Stimulated activated CD8-positive, alpha-beta memory T cell treated with anti-CD3 and anti-CD28 coated beads, Interleukin-7, amount 100 ng/mL, for 24 hours (primary cell): ENCODE results near the gene GOLGA3.
A peak's percentile ranks its signal among the peaks of the same experiment; 100 is the strongest.
"Not testable (repeated sequence)": the region's sequence is repeated elsewhere in the genome, so short reads cannot be mapped to it uniquely, and the experiment has no call there.

Experiments used
- DNase-seq: peaks from one replicate; pipeline ENCODE4 v3.0.0-alpha.2; 2020; ENCODE audit warnings: low read depth

GOLGA3 gene, protein sequence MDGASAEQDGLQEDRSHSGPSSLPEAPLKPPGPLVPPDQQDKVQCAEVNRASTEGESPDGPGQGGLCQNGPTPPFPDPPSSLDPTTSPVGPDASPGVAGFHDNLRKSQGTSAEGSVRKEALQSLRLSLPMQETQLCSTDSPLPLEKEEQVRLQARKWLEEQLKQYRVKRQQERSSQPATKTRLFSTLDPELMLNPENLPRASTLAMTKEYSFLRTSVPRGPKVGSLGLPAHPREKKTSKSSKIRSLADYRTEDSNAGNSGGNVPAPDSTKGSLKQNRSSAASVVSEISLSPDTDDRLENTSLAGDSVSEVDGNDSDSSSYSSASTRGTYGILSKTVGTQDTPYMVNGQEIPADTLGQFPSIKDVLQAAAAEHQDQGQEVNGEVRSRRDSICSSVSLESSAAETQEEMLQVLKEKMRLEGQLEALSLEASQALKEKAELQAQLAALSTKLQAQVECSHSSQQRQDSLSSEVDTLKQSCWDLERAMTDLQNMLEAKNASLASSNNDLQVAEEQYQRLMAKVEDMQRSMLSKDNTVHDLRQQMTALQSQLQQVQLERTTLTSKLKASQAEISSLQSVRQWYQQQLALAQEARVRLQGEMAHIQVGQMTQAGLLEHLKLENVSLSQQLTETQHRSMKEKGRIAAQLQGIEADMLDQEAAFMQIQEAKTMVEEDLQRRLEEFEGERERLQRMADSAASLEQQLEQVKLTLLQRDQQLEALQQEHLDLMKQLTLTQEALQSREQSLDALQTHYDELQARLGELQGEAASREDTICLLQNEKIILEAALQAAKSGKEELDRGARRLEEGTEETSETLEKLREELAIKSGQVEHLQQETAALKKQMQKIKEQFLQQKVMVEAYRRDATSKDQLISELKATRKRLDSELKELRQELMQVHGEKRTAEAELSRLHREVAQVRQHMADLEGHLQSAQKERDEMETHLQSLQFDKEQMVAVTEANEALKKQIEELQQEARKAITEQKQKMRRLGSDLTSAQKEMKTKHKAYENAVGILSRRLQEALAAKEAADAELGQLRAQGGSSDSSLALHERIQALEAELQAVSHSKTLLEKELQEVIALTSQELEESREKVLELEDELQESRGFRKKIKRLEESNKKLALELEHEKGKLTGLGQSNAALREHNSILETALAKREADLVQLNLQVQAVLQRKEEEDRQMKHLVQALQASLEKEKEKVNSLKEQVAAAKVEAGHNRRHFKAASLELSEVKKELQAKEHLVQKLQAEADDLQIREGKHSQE (N-terminal part only)

DNA sequence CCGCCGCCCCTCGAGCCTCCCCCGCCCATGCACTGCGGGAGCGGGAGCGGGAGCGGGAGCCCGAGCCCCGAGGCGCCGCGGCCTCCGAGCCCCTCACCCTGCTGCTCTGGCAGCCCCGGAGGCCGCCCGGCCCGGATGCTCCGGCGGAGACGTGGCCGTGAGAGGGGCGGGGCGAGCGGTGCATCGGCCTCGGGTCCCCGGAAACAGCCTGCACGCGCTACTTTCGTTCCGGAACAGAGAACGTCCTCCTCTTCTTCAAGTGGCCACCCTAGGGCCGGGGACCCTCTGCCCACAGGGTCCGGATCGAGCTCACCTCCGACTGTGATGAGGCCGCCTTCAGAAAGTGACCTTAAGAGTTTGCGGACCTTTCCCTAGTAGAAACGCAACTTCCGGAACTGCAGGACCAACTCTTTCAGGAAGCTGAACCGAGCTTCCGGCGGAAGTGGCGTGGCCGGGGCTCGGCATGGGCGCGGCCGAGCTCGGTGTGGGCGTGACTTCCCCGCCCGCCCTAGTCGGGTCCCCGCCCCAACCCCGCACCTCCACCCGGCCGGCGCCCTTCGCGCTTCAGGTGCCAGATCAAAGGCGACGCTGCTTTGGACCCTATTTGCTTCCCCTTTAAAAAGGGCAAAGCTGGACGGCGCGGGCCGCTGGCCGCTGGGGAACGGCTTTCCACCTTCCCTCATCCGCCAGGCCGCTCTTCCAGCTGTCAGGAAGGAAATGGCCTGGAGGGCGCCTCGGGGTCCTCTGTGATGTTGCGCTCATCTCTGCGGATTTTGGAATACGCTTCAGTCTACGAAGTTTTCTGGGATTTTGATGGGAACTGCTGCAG lies at the start of gene GOLGA3:
GOLGA3 (minus strand) TSS at position 164 of the 829 bp plus-strand sequence. CDS start 6,741 bp downstream, outside the sequence.
- peak; percentile 88 for DNase-seq

DNA sequence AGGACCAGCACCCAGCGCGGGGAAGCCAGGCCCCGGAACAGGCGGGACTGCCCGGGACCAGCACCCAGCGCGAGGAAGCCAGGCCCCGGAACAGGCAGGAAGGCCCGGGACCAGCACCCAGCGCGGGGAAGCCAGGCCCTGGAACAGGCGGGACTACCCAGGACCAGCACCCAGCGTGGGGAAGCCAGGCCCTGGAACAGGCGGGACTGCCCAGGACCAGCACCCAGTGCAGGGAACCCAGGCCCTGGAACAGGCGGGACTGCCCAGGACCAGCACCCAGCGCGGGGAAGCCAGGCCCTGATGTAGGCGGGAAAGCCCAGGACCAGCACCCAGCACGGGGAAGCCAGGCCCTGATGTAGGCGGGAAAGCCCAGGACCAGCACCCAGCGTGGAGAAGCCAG lies 46.0 kb upstream of the GOLGA3 start:
- not testable (repeated sequence) for DNase-seq

DNA sequence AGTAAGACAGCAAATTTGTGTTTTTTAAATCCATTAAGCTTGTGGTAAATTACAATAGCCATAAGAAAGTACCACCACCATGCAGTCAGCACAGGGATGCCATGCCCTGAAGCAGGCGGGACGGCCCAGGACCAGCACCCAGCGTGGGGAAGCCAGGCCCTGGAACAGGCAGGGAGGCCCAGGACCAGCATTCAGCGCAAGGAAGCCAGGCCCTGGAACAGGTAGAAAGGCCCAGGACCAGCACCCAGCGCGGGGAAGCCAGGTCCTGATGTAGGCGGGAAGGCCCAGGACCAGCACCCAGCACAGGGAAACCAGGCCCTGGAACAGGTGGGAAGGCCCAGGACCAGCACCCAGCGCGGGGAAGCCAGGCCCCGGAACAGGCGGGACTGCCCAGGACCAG lies 45.5 kb upstream of the GOLGA3 start:
- DNase-seq = no peak

DNA sequence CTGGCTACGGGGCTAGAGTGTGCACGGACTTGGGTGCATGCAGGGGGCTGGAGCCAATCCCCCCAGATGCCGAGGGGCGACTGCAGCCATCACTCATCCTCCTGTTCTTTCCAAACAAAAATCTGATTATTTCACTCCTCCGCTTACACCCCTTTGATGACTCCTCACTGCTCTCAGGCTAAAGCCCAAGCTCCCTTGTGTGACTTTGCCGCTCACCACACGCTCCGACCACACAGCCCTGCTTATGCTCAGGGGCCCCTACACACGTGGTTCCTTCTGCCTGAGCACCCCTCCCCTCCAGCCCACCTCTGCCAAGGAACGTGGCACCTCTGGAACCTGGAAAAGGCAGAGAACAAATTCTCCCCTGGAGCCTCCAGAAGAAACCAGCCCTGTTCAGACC lies 45.1 kb upstream of the GOLGA3 start:
- DNase-seq = no peak

DNA sequence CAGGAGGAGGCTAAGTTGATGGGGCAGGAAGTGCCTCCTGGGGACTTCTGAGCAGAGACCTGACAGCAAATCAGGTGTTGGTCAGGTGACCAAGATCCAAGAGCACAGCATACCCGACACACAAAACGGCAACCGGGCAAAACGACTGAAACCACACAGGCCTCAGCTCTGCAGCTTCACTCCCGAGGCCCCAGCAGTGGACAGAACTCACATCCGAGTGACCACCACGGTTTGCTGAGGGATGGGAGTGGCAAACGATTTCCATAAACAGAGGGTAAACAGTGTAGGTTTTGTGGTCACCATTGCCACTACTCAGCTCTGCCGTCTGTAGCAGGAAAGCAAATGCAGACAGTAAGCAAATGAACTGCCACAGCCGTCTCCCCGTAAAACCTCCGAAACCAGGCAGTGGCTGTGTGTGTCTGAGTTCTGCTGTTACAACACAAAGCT lies 44.3 kb upstream of the GOLGA3 start:
- no peak for DNase-seq

DNA sequence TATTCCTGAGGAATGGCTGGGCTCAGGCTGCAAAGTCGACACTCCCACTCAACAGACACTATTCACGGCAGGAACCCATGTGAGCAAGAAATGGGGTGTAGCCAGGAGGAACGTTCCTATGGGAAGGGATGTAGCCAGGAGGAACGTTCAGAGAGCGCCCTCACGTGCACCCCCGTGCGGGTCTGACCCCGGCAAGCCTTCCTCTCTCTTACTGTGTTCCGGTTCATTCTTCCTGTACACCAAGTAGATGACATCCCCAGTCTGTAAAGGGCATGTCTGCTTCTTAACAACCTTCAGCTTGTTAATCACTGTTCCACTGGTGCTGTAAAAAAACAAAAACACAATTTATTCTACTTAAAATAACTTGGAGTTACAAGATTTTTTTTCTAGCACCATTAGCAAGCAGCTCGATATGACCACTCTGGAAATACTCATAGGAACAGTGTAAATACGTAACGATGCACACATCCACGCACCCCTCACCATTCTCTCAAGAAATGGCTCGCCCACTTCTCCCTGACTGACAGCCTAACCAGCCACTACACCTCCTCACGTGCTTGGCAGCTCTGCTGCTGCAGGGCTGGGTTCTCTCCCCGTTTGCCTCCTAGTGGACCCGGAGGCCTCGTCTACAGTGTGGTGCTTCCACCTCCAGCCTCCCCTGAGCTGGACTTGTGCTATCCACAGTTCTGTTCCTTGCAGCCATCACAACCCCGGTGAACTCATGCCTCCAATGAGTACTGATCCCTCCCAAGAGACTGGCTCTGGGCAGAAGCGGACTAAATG lies 43.6 kb upstream of the GOLGA3 start:
- DNase-seq = no peak

DNA sequence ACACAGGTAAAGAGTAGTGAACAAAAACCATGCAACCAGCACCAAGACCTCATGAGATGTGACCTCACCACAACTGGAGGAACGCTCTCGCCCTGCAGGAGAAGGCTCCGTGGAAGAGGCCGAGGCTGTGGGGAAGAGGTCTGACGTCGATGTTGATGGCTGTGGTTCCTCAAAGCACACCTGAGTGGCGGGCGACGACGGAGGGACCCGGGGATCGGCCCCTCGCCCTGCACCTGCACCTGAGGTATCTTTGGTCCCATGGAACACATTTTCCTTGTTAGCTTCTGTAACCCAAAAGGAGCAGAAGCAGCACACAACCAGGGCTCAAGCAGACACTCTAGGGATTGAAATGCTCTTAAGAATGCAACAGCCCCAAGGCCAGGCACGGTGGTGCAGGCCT lies 40.9 kb upstream of the GOLGA3 start:
- DNase-seq = no peak

DNA sequence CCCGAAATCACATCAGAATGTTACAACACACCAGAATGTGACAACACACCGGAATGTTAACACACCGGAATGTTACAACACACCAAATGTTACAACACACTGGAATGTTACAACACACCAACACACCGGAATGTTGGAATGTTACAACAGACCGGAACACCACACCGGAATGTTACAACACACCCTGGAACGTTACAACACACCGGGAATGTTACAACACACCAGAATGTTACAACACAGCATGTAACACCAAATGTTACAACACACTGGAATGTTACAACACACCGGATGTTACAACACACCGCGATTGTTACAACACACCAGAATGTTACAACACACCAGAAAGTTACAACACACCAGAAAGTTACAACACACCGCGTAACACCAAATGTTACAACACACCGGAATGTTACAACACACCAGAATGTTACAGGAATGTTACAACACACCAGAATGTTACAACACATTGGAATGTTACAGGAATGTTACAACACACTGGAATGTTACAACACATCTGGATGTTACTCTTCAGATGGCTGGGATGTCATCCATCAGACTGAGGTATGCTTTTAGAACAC lies 37.7 kb upstream of the GOLGA3 start:
- DNase-seq = no peak

DNA sequence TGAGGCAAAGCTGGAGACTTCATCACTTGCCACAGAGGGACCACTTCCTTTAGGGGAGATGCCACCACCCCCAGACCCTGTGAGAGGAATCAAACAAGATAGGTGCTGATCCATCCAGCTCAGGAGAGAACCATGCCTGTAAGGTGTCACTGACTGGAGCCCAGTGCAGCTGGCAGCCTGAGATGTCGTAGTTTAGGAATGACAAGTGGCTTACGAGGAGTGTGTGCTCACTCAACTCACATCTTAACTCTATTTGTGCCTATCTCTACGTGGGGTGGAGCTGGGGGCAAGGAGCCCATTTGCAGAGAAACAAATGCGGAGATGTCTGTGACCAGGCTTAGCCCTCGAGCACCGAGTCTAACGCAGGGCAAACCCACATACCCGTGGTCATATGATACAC lies 32.9 kb upstream of the GOLGA3 start:
- no peak for DNase-seq

DNA sequence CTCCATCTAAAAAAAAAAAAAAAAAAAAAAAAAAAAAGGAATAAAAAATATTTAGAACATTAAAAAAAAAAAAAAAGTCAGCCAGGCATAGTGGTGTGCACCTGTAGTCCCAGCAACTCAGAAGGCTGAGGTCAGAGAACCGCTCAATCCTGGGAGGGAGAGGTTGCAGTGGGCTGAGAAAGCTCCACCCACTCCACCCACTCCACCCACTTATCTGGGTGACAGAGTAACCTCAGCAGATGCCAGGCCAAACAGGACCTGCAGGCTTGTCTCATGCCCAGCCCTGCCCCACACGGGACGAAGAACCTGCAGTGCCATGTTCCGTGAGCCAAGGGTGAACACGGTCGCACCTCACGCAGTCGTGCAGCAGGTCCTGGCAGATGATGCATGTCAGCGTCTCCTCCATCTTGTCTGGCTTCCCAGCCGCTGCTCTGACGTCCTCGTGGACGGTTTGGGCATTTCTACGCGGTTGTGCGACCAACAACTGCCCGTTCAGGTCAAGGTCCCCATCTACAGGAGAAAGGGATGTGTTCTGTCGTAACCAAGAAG lies 30.1 kb upstream of the GOLGA3 start:
- DNase-seq = no peak

DNA sequence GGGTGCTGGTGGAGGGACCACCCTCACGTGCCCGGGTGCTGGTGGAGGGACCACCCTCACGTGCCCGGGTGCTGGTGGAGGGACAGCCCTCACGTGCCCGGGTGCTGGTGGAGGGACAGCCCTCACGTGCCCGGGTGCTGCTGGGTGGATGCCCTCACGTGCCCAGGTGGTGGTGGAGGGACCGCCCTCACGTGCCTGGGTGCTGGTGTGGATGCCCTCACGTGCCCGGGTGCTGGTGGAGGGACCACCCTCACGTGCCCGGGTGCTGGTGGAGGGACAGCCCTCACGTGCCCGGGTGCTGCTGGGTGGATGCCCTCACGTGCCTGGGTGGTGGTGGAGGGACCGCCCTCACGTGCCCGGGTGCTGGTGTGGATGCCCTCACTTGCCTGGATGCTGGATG lies 28.4 kb upstream of the GOLGA3 start:
- DNase-seq = not testable (repeated sequence)

DNA sequence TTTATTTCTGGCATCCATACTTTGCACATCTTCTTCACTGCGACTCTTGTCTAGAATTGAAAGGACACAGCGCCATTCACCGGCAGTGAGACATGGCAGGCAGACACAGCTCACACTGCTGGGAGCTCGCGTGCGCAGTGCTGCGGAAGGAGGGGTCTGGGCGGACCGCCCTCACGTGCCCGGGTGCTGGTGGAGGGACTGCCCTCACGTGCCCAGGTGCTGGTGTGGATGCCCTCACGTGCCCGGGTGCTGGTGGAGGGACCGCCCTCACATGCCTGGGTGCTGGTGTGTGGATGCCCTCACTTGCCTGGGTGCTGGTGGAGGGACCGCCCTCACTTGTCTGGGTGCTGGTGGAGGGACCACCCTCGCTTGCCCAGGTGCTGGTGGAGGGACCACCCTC lies 27.9 kb upstream of the GOLGA3 start:
- no peak for DNase-seq

DNA sequence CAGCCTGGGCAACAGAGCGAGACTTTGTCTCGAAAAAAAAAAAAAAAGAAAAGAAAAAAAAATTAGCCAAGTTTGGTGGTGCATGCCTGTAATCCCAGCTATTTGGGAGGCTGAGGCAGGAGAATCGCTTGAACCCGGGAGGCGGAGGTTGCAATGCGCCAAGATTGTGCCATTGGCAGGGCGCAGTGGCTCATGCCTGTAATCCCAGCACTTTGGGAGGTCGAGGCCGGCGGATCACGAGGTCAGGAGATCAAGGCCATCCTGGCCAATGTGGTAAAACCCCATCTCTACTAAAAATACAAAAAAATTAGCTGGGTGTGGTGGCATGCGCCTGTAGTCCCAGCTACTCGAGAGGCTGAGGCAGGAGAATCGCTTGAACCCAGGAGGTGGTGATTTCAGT lies 26.5 kb upstream of the GOLGA3 start:
- DNase-seq = not testable (repeated sequence)

DNA sequence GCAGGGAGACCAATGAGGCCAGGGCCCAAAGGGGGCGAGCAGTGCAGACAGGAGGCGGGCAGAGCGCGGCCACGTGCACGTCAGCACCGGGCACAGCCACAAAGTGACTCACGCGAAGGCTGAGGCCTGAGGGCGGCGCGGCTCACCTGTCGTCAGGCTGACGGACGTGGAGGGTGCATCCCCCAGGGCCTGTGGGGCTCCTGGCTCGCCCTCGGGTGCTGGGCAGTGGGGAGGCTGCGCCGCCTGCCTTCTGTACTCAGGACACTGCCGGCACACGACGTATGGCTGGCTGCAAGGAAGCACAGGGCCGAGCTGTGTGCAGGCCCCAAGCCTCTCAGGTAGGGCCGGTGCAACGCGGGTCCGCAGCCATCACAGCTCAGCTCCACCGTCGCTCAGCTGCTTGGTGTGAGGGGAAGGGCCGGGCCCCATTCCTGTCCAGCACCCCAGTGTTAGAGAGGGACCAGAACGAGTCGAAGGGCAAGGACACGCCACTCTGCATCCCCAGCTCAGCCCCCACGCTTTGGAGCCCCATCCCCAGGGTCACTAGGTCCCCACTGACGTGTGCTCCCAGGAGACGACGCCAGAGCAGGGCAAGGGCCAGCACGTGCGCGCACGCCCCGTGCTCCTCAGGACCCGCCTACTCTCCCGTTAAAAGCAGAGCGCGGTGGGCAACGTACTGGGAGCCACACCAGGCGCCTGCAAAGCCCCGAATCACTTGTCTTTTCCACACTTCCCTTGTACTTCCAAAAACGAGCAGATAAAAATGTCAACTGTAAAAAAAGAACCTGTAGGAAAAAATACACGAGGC lies 24.8 kb upstream of the GOLGA3 start:
- DNase-seq = no peak

DNA sequence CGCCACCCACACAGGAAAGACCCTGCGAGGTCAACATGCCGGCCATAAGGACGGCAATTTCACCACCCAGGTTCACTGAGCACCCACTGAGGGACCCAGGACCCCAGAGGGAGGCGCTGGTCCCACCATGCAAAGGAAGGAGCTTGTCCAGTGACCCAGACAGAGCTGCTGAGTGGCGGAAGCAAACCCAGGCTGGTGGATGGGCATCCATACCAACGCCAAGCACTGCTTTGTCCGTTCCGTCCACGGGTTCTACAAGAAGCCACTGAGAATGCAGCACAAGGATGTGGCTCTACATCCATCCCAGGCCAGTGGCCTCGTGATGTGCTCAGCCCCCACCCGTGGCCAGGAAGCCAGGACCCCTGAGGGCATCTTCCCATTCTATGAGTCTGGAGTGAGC lies 23.8 kb upstream of the GOLGA3 start:
- no peak for DNase-seq

DNA sequence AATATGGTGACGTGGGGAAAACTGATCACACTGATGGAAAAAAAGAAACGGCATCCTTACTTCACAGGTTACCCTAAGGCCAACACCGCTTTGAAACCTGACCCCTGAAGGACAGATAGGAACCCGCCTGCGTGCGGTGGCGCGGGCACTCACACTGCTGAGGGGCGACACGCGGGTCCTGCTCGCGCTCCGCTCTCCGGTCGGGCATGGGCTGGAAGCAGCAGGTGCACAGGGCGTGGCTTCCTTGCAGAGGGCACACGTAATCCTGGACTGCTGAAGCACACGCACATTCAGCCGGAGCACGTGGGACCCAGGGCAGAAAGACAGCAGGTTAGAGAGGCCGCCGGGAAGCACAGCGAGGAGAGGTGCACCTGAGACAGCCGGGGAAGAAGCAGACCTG lies 22.8 kb upstream of the GOLGA3 start:
- DNase-seq = no peak

DNA sequence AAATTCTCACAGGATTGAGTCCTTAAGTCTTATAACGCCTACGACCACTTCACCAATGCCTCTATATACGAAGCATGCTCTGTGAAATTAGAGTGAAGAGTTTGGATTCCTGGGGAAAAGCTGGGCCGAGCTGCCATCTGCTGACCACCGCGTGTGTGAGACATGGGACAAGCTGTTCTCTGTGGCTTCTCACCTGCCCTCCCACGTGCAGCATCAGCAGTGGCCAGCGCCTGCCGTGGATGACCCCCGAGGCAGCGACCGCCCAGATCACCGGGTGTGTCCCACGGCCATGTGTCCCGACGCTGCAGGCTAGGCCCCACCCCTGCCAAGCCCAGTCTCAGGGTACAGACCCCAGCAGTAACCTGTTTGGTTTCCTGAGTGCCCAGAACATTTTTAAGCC lies 21.6 kb upstream of the GOLGA3 start:
- no peak for DNase-seq

DNA sequence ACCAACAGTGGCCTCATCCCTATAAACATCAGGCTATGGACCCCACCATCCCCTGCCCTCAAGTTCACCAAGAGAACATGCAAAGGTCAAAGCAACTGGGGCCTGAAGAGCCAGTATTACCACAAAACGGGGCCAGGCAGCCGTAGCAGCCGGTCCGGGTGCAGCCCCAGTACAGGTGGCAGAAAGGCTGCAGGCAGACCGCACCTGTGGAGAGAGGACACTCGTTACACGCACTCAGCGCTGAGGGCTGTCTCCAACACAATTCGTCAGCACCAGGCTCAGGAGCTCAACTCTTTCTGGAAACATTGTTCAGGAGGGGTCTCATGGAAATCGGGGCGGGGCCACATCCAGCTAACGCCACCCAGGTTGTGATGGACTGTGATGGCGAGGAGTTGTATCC lies 19.9 kb upstream of the GOLGA3 start:
- DNase-seq = no peak
